ENCODE measurements around the gene ILF2. TPM values are rescaled to one million over a fixed set of nuclear protein-coding genes. Genes with fewer than 3 reads are reported as not detected.

The ILF2 gene
- total RNA-seq, 2 experiments from 2014 or later, result 140 to 147 TPM

- intact Hi-C loops (cut with DNase I, micrococcal nuclease), result loop anchor here in 1 of 2 experiments (2.0 kb wide), 1 partner anchor 90 kb away; no protein-coding TSS in a partner anchor
- TF ChIP-seq, protein P1, sequence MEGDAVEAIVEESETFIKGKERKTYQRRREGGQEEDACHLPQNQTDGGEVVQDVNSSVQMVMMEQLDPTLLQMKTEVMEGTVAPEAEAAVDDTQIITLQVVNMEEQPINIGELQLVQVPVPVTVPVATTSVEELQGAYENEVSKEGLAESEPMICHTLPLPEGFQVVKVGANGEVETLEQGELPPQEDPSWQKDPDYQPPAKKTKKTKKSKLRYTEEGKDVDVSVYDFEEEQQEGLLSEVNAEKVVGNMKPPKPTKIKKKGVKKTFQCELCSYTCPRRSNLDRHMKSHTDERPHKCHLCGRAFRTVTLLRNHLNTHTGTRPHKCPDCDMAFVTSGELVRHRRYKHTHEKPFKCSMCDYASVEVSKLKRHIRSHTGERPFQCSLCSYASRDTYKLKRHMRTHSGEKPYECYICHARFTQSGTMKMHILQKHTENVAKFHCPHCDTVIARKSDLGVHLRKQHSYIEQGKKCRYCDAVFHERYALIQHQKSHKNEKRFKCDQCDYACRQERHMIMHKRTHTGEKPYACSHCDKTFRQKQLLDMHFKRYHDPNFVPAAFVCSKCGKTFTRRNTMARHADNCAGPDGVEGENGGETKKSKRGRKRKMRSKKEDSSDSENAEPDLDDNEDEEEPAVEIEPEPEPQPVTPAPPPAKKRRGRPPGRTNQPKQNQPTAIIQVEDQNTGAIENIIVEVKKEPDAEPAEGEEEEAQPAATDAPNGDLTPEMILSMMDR (IDR thresholded peaks at IDR 0.05), result no peak
Observed at GRCh38 chr1:153636312-153636711, 34.5 kb downstream of the ILF2 start.

GRCh38 chr1:153635872-153636271 lies 34.9 kb downstream of the ILF2 start:
- ChIA-PET CTCF (interaction anchor here (0.7 to 1.0 kb wide), 2 partner anchors 30 to 817 kb away, joined by 3 read pairs; no protein-coding TSS in a partner anchor), POLR2A (interaction anchor here (1.1 to 3.7 kb wide), 5 partner anchors 10 to 355 kb away, joined by 3 to 89 read pairs (median 35); partner anchors contain the start of genes ILF2, RPS27 and SNAPIN)
- ATAC-seq (ENCODE audit: poor library complexity) (no peak), DNase-seq (no peak)
- no peaks in the 10 kb centered on the region for H3K9me3 Mint-ChIP-seq
- peak overlapping the region; percentile 100 for H3K27ac Mint-ChIP-seq
- peak overlapping the region in 1 of 2 donors; percentile 10 for H3K27ac ChIP-seq (ENCODE audit: low read depth in 1 of 2, low read length in 2 of 2)
- no peaks in the 10 kb centered on the region for H3K27me3 Mint-ChIP-seq
- H3K36me3 Mint-ChIP-seq (ENCODE audit: low read depth), result peaks cover 67% of the 10 kb centered on the region
- intact Hi-C loops (cut with DNase I, micrococcal nuclease), result loop anchor here (2.0 kb wide), 3 partner anchors 13 to 91 kb away; partner anchors contain the start of gene ILF2 (in 2 of the 2)
- TF ChIP-seq, protein P1 (IDR thresholded peaks at IDR 0.05), result no peak
- peak overlapping the region; percentile 83 for H3K4me3 ChIP-seq (ENCODE audit: low read length)
- peaks cover 53% of the 10 kb centered on the region for H3K4me1 Mint-ChIP-seq (ENCODE audit: low read depth)
- H3K4me3 Mint-ChIP-seq, result peak overlapping the region; percentile 87
- H3K36me3 ChIP-seq (ENCODE audit: insufficient read depth, low read length), result peaks cover 51% of the 10 kb centered on the region
- peaks cover 39% of the 10 kb centered on the region for H3K4me1 ChIP-seq (ENCODE audit: insufficient read depth, low read length)
- no peaks in the 10 kb centered on the region for H3K9me3 ChIP-seq (ENCODE audit: control insufficient read depth in 1 of 2, insufficient read depth in 1 of 2, low read length in 2 of 2)
- no peaks in the 10 kb centered on the region for H3K27me3 ChIP-seq (ENCODE audit: control insufficient read depth in 1 of 2, insufficient read depth in 2 of 2, low read length in 2 of 2)

More at GRCh38 chr1:153636312-153636711, 34.5 kb downstream of the ILF2 start:
- Mint-ChIP-seq H3K36me3 (ENCODE audit: low read depth) (peaks cover 71% of the 10 kb centered on the region), H3K4me1 (ENCODE audit: low read depth) (peaks cover 58% of the 10 kb centered on the region), H3K4me3 (peak overlapping the region; percentile 89), H3K27ac (peak overlapping the region; percentile 100), H3K27me3 (no peaks in the 10 kb centered on the region), H3K9me3 (no peaks in the 10 kb centered on the region)
- H3K4me1 ChIP-seq (ENCODE audit: insufficient read depth, low read length), result peaks cover 39% of the 10 kb centered on the region
- no peak overlapping the region for H3K4me3 ChIP-seq (ENCODE audit: low read length)
- no peaks in the 10 kb centered on the region for H3K27me3 ChIP-seq (ENCODE audit: control insufficient read depth in 1 of 2, insufficient read depth in 2 of 2, low read length in 2 of 2)
- no peaks in the 10 kb centered on the region for H3K9me3 ChIP-seq (ENCODE audit: control insufficient read depth in 1 of 2, insufficient read depth in 1 of 2, low read length in 2 of 2)
- DNase-seq, result no peak
- ATAC-seq (ENCODE audit: poor library complexity), result no peak
- H3K27ac ChIP-seq (ENCODE audit: low read depth in 1 of 2, low read length in 2 of 2), result no peak overlapping the region
- peaks cover 55% of the 10 kb centered on the region for H3K36me3 ChIP-seq (ENCODE audit: insufficient read depth, low read length)
- POLR2A ChIA-PET, result no interaction called here
- CTCF ChIA-PET, result no interaction called here

DNA sequence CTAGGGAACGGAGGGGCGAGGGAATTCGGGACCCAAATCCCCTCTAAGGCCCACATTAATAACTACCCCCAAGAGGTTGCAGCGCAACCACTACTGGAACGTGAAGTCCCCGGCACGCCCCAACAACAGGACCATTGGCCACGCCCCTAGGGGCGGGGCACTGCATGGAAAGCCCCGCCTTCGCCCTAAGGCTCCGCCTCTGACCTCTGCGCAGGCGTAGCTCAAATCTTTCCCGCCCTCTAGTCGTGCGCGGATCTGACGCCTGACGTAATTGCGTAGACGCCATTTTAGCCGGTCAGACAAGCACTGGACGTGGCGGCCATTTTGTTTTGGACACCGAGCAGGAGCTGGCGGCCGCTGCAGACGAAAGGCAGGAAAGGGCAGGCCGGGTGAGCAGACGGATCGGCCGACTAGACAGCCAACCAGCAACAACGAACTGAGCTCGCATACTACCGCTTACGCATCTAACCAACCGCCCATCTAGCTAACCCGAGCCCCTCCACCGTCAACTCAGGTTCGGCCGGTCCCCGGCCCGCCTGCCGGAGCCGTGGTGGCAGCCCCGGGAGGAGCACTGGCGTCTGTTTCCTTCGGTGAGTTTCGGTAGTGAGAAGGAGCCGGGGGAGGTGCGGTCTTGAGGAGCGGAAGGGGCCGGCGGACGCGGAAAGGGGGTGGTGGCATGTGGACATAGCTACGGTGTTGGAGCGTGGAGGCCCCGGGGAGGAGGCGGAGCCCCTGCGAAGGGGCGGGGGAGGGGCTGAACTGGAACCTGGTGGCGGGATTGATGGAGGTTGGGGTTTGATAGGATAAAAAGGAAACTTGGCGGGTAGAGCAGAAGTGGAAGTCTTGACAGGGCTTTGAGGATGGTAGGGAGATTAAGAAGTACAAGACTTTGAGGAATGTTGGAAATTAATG lies 36.8 kb downstream of the ILF2 start, which contains the start of gene CHTOP:
TSS of gene CHTOP (plus strand) at position 313 of the 912 bp plus-strand sequence. CDS start 2,523 bp downstream, outside the sequence.
- H3K4me1 Mint-ChIP-seq (ENCODE audit: low read depth), result peaks cover 47% of the 10 kb centered on the region
- H3K27ac ChIP-seq (ENCODE audit: low read depth in 1 of 2, low read length in 2 of 2), result peak within 1 kb of the TSS; percentile 98 to 100
- ATAC-seq (ENCODE audit: poor library complexity) (peak; percentile 87), DNase-seq (peak; percentile 90 to 98 (median 95))
- no peaks in the 10 kb centered on the region for H3K27me3 Mint-ChIP-seq
- H3K9me3 Mint-ChIP-seq, result no peaks in the 10 kb centered on the region
- TF ChIP-seq, protein P1 (IDR thresholded peaks at IDR 0.05), result no peak
- POLR2A ChIA-PET, result interaction anchor here (0.5 to 3.7 kb wide), 35 partner anchors 9 to 1322 kb away, joined by 3 to 89 read pairs (median 5); partner anchors contain the start of genes DENND4B, GATAD2B, ILF2 and INTS3
- H3K4me3 ChIP-seq (ENCODE audit: low read length), result peak within 1 kb of the TSS; percentile 83
- peak within 1 kb of the TSS; percentile 100 for H3K4me3 Mint-ChIP-seq
- intact Hi-C loops (cut with DNase I, micrococcal nuclease), result loop anchor here (1.0 to 5.0 kb wide), 4 partner anchors 15 to 87 kb away; partner anchors contain the start of genes ILF2 (in 2 of the 2), SNAPIN (in 2 of the 2), S100A3 (in 1 of the 2) and S100A4 (in 1 of the 2)
- H3K27me3 ChIP-seq (ENCODE audit: control insufficient read depth in 1 of 2, insufficient read depth in 2 of 2, low read length in 2 of 2), result no peaks in the 10 kb centered on the region
- peak within 1 kb of the TSS; percentile 100 for H3K27ac Mint-ChIP-seq
- H3K9me3 ChIP-seq (ENCODE audit: control insufficient read depth in 1 of 2, insufficient read depth in 1 of 2, low read length in 2 of 2), result no peaks in the 10 kb centered on the region
- peaks cover 51% of the 10 kb centered on the region for H3K36me3 Mint-ChIP-seq (ENCODE audit: low read depth)
- H3K4me1 ChIP-seq (ENCODE audit: insufficient read depth, low read length), result peaks cover 33% of the 10 kb centered on the region
- H3K36me3 ChIP-seq (ENCODE audit: insufficient read depth, low read length), result peaks cover 33% of the 10 kb centered on the region
- CTCF ChIA-PET, result interaction anchor here (1.4 to 1.8 kb wide), 2 partner anchors 21 to 101 kb away, joined by 3 to 4 read pairs; no protein-coding TSS in a partner anchor
